ENCODE measurements around the gene HADHB.

The HADHB gene

GRCh38 chr2:26312471-26312870 is 67.7 kb downstream of the HADHB start:
- no peak overlapping the region for H3K4me3 ChIP-seq (ENCODE audit: low read depth, low read length)
- in situ Hi-C loops (cut with HindIII; ENCODE audit: low sequenced_read_pairs), result no loop called here
- TF ChIP-seq CTCF (IDR thresholded peaks at IDR 0.05; ENCODE audit: low read depth, low read length), result no peak
- no peak for DNase-seq (ENCODE audit: low read depth, low spot score)

- TF ChIP-seq CTCF (IDR thresholded peaks at IDR 0.05; ENCODE audit: low read depth, low read length), result no peak
- no peak for DNase-seq (ENCODE audit: low read depth, low spot score)
- in situ Hi-C loops (cut with HindIII; ENCODE audit: low sequenced_read_pairs), result no loop called here
- H3K4me3 ChIP-seq (ENCODE audit: low read depth, low read length), result no peak overlapping the region
Measured at GRCh38 chr2:26313446-26313845, 68.7 kb downstream of the HADHB start.

GRCh38 chr2:26314243-26314642 is 69.5 kb downstream of the HADHB start:
- in situ Hi-C loops (cut with HindIII; ENCODE audit: low sequenced_read_pairs), result no loop called here
- TF ChIP-seq CTCF (IDR thresholded peaks at IDR 0.05; ENCODE audit: low read depth, low read length), result no peak
- H3K4me3 ChIP-seq (ENCODE audit: low read depth, low read length), result no peak overlapping the region
- no peak for DNase-seq (ENCODE audit: low read depth, low spot score)

GRCh38 chr2:26316041-26316440 is 71.3 kb downstream of the HADHB start:
- peak; percentile 18 for TF ChIP-seq CTCF (IDR thresholded peaks at IDR 0.05; ENCODE audit: low read depth, low read length)
- in situ Hi-C loops (cut with HindIII; ENCODE audit: low sequenced_read_pairs), result no loop called here
- no peak overlapping the region for H3K4me3 ChIP-seq (ENCODE audit: low read depth, low read length)
- DNase-seq (ENCODE audit: low read depth, low spot score), result no peak

GRCh38 chr2:26316845-26317244 is 72.1 kb downstream of the HADHB start:
- DNase-seq (ENCODE audit: low read depth, low spot score), result no peak
- no peak for TF ChIP-seq CTCF (IDR thresholded peaks at IDR 0.05; ENCODE audit: low read depth, low read length)
- no peak overlapping the region for H3K4me3 ChIP-seq (ENCODE audit: low read depth, low read length)
- in situ Hi-C loops (cut with HindIII; ENCODE audit: low sequenced_read_pairs), result no loop called here

GRCh38 chr2:26317377-26318105 is 72.8 kb downstream of the HADHB start:
- no peak for TF ChIP-seq CTCF (IDR thresholded peaks at IDR 0.05; ENCODE audit: low read depth, low read length)
- in situ Hi-C loops (cut with HindIII; ENCODE audit: low sequenced_read_pairs), result no loop called here
- DNase-seq (ENCODE audit: low read depth, low spot score), result no peak
- no peak overlapping the region for H3K4me3 ChIP-seq (ENCODE audit: low read depth, low read length)
